GM12872 (cell line): ENCODE measurements around the gene DRAXIN.

Experiments used
- TF ChIP-seq, protein P1 (sequence below): IDR thresholded peaks from 3 replicates; pipeline ENCODE4 v1.5.1; 2011; ENCODE audit warnings: low read depth, mild to moderate bottlenecking, low read length, moderate library complexity; ENCODE audit not compliant: insufficient read depth

DRAXIN gene

DNA sequence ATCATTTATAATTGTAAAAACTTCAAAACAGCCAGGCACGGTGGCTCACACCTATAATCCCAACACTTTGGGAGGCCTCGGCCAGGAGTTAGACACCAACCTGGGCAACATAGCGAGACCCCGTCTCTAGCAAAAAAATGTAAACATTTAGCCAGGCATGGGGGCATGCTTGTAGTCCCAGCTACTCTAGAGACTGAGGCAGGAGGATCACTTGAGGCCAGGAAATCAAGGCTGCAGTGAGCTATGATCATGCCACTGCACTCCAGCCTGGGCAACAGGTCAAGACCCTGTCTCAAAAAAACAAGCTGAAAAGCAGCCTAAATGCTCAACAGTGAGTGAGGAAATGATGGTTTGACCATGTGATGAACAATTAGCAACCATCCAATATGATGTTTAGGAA, 77.8 kb downstream of the DRAXIN start:
- TF ChIP-seq, protein P1, sequence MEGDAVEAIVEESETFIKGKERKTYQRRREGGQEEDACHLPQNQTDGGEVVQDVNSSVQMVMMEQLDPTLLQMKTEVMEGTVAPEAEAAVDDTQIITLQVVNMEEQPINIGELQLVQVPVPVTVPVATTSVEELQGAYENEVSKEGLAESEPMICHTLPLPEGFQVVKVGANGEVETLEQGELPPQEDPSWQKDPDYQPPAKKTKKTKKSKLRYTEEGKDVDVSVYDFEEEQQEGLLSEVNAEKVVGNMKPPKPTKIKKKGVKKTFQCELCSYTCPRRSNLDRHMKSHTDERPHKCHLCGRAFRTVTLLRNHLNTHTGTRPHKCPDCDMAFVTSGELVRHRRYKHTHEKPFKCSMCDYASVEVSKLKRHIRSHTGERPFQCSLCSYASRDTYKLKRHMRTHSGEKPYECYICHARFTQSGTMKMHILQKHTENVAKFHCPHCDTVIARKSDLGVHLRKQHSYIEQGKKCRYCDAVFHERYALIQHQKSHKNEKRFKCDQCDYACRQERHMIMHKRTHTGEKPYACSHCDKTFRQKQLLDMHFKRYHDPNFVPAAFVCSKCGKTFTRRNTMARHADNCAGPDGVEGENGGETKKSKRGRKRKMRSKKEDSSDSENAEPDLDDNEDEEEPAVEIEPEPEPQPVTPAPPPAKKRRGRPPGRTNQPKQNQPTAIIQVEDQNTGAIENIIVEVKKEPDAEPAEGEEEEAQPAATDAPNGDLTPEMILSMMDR, result no peak

DNA sequence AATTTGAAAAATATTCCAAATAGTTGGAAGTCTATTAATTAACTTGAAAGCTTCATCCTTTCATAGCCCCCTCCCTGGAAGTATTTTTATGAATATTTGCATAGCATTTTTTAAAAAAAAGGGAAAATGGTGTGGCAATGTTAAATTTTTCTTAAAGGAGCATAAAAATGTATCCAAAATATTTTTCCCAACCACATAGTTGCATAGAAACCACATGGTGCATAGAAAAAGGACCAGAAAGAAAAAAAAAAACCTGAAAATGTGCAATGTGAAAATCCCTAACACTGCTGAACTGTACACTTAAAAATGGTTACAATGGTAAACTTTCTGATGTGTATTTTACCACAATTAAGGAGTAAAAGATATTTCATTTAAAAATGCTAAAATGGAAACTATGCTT, 78.5 kb downstream of the DRAXIN start:
- TF ChIP-seq, protein P1, result no peak

DNA sequence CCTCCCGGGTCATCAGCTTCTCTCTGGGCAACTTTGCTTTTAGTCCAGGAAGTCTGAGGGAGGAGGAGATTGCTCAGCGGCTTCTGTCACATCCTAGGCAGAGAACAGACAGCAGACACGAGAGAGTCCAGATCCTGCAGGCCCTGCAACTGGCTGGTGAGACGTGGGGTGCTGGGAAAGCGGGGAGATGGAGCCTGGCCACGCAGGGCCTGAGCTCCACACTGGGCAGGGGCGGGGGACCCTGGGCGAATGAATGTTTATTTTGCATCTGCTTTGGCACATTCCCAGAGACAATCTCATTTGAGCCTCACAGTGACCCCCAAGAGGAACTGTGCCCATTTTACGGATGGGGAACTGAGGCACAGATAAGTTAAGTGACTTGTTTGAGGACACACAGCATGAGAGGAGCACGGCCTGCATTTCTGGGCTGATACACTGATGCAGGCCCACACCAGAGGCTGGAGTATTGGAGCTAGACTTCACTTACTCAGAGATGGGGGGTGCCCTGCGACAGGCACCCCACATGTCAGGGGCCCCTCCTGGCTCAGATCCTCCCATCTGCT, 80.1 kb downstream of the DRAXIN start:
- TF ChIP-seq, protein P1, result no peak

DNA sequence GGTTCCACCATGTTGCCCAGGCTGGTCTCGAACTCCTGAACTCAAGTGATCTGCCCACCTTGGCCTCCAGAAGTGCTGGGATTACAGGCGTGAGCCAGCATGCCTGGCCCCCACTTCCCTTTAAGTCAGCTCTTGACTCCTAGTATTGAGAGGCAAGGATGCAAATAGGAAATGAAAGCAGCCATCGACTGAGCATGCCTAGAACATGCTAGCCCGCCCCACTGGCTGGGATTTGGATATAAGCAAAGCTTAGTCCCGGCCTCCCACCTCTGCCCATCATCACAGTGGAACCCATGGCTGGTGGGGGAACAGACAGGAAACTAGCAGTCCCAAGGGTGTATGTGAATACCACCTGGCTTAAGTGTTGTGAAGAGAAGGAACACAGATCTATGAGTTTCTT, 80.9 kb downstream of the DRAXIN start:
- TF ChIP-seq, protein P1, result no peak

DNA sequence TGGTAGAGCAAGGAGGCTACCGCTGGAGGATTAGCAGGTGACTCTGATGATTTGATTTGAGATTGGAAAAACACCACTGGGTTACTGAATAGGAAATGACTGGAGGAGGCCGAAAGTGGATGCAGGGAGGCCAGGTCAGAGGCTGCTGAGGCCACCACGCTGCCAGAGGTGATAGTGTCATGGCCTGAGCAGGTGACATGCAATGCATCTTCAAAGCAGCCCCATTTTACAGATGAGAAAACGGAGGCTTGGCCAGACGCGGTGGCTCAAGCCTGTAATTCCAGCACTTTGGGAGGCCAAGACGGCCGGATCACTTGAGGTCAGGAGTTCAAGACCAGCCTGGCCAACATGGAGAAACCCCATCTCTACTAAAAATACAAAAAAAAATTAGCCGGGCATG, 83.2 kb downstream of the DRAXIN start:
- TF ChIP-seq, protein P1, result no peak
